ENCODE measurements around the gene SEMA3F. TPM values are rescaled to one million over a fixed set of nuclear protein-coding genes. Genes with fewer than 3 reads are reported as not detected.

Gene SEMA3F
- total and polyA plus RNA-seq, 4 donors = 0.60 to 4.8 (median 2.1) TPM

- TF ChIP-seq, protein P1, sequence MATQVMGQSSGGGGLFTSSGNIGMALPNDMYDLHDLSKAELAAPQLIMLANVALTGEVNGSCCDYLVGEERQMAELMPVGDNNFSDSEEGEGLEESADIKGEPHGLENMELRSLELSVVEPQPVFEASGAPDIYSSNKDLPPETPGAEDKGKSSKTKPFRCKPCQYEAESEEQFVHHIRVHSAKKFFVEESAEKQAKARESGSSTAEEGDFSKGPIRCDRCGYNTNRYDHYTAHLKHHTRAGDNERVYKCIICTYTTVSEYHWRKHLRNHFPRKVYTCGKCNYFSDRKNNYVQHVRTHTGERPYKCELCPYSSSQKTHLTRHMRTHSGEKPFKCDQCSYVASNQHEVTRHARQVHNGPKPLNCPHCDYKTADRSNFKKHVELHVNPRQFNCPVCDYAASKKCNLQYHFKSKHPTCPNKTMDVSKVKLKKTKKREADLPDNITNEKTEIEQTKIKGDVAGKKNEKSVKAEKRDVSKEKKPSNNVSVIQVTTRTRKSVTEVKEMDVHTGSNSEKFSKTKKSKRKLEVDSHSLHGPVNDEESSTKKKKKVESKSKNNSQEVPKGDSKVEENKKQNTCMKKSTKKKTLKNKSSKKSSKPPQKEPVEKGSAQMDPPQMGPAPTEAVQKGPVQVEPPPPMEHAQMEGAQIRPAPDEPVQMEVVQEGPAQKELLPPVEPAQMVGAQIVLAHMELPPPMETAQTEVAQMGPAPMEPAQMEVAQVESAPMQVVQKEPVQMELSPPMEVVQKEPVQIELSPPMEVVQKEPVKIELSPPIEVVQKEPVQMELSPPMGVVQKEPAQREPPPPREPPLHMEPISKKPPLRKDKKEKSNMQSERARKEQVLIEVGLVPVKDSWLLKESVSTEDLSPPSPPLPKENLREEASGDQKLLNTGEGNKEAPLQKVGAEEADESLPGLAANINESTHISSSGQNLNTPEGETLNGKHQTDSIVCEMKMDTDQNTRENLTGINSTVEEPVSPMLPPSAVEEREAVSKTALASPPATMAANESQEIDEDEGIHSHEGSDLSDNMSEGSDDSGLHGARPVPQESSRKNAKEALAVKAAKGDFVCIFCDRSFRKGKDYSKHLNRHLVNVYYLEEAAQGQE (IDR thresholded peaks at IDR 0.05) = peak; percentile 95
- TF ChIP-seq, protein P2, sequence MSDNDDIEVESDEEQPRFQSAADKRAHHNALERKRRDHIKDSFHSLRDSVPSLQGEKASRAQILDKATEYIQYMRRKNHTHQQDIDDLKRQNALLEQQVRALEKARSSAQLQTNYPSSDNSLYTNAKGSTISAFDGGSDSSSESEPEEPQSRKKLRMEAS (IDR thresholded peaks at IDR 0.05) = peak; percentile 67
- peak; percentile 76 to 79 for TF ChIP-seq RXRA (IDR thresholded peaks at IDR 0.05)
- TF ChIP-seq, protein P3, sequence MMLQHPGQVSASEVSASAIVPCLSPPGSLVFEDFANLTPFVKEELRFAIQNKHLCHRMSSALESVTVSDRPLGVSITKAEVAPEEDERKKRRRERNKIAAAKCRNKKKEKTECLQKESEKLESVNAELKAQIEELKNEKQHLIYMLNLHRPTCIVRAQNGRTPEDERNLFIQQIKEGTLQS (IDR thresholded peaks at IDR 0.05) = no peak
- no peak for TF ChIP-seq JUND (IDR thresholded peaks at IDR 0.05)
- no peak for TF ChIP-seq TAF1 (conservative IDR thresholded peaks at IDR 0.05)
- TF ChIP-seq GABPA (IDR thresholded peaks at IDR 0.05 in 1 of 2, conservative IDR thresholded peaks at IDR 0.05 in 1 of 2) = peak; percentile 47 to 84
- TF ChIP-seq FOXA1 (IDR thresholded peaks at IDR 0.05) = no peak
- no peak for TF ChIP-seq FOXA2 (IDR thresholded peaks at IDR 0.05)
- TF ChIP-seq YY1 (IDR thresholded peaks at IDR 0.05) = peak; percentile 80
- TF ChIP-seq HNF4A (conservative IDR thresholded peaks at IDR 0.05) = peak; percentile 71 to 92
- TF ChIP-seq, protein P4, sequence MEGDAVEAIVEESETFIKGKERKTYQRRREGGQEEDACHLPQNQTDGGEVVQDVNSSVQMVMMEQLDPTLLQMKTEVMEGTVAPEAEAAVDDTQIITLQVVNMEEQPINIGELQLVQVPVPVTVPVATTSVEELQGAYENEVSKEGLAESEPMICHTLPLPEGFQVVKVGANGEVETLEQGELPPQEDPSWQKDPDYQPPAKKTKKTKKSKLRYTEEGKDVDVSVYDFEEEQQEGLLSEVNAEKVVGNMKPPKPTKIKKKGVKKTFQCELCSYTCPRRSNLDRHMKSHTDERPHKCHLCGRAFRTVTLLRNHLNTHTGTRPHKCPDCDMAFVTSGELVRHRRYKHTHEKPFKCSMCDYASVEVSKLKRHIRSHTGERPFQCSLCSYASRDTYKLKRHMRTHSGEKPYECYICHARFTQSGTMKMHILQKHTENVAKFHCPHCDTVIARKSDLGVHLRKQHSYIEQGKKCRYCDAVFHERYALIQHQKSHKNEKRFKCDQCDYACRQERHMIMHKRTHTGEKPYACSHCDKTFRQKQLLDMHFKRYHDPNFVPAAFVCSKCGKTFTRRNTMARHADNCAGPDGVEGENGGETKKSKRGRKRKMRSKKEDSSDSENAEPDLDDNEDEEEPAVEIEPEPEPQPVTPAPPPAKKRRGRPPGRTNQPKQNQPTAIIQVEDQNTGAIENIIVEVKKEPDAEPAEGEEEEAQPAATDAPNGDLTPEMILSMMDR (IDR thresholded peaks at IDR 0.05; ENCODE audit: low read depth, low read length, missing input control) = no peak
- peak; percentile 95 for TF ChIP-seq SP1 (IDR thresholded peaks at IDR 0.05)
- peak; percentile 75 for TF ChIP-seq NR2F2 (IDR thresholded peaks at IDR 0.05)
- TF ChIP-seq, protein P5, sequence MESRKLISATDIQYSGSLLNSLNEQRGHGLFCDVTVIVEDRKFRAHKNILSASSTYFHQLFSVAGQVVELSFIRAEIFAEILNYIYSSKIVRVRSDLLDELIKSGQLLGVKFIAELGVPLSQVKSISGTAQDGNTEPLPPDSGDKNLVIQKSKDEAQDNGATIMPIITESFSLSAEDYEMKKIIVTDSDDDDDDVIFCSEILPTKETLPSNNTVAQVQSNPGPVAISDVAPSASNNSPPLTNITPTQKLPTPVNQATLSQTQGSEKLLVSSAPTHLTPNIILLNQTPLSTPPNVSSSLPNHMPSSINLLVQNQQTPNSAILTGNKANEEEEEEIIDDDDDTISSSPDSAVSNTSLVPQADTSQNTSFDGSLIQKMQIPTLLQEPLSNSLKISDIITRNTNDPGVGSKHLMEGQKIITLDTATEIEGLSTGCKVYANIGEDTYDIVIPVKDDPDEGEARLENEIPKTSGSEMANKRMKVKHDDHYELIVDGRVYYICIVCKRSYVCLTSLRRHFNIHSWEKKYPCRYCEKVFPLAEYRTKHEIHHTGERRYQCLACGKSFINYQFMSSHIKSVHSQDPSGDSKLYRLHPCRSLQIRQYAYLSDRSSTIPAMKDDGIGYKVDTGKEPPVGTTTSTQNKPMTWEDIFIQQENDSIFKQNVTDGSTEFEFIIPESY (IDR thresholded peaks at IDR 0.05) = peak; percentile 41
- peak; percentile 15 to 25 for TF ChIP-seq RAD21 (IDR thresholded peaks at IDR 0.05)
- peak; percentile 45 for TF ChIP-seq HNF4G (IDR thresholded peaks at IDR 0.05)
- TF ChIP-seq EGR1 (IDR thresholded peaks at IDR 0.05; ENCODE audit: low read depth in 2 of 2) = no peak
- under 1% methylated on average over 75 of the region's 75 CpGs for WGBS
- H3K27ac ChIP-seq (ENCODE audit: low read depth in 1 of 2, low read length in 2 of 2) = peak within 1 kb of the TSS; percentile 89 to 91
- no peaks in the 10 kb centered on the region for H3K36me3 ChIP-seq (ENCODE audit: control insufficient read depth in 4 of 4, insufficient read depth in 3 of 4, low read depth in 1 of 4, low read length in 3 of 4)
- H3K27me3 ChIP-seq (ENCODE audit: control insufficient read depth in 4 of 4, insufficient read depth in 4 of 4, low read length in 3 of 4) = no peaks in the 10 kb centered on the region
- H3K9ac ChIP-seq (ENCODE audit: low read depth in 1 of 2, low read length in 2 of 2) = peak within 1 kb of the TSS; percentile 77 to 86
- peaks cover 14 to 43% (median 33%) of the 10 kb centered on the region in 4 donors for H3K4me1 ChIP-seq (ENCODE audit: control insufficient read depth in 4 of 4, insufficient read depth in 4 of 4, low read length in 3 of 4)
- DNase-seq (ENCODE audit: low spot score) = peak; percentile 97
- no peaks in the 10 kb centered on the region for H3K9me3 ChIP-seq (ENCODE audit: control insufficient read depth in 4 of 4, low read length in 3 of 4)
- H3K4me3 ChIP-seq (ENCODE audit: low read depth in 1 of 3, low read length in 3 of 3) = peak within 1 kb of the TSS; percentile 70 to 83 (median 80)
Observed at GRCh38 chr3:50235716-50236483, 80.8 kb downstream of the SEMA3F start, which contains the start of gene GNAI2. Gene GNAI2, plus strand, starts transcription at chr3:50236204. Its CDS starts 132 bp downstream, at chr3:50236336.

Data from liver (tissue), 9 donors.